HepG2 (cell line): ENCODE results near the gene ODR4. TPM values are rescaled to one million over a fixed set of nuclear protein-coding genes. Genes with fewer than 3 reads are reported as not detected.

Source experiments
- ATAC-seq: fragments of 200-7000 bp; cut with Tn5 transposase; 3 replicates; pipeline ENCODE4 v1.9.1; 2020; ENCODE audit warnings: mild to moderate bottlenecking, moderate library complexity
- BruUV-seq: library from RNA; stranded (reverse); fragments of 400-500 nt; replicated peaks from 2 replicates; lab custom pipeline; 2021; lab: Mats Ljungman, UMichigan
- CTCF ChIA-PET: fragments of 300-600 bp; formaldehyde crosslinking; extraction: SDS; loops from one replicate; lab custom pipeline; 2021; ENCODE audit warnings: low total read pairs, inconsistent platforms, low intra/inter-chr PET ratio; lab: Yijun Ruan, JAX
- POLR2A ChIA-PET: fragments of 350-600 bp; sonication (Branson Sonifier 250); formaldehyde crosslinking; loops from one replicate; lab custom pipeline; 2020; ENCODE audit warnings: antibody characterized with exemption, inconsistent platforms; lab: Yijun Ruan, JAX
- DNase-seq: peaks from one replicate; pipeline ENCODE4 v3.0.0-alpha.2; 2015; ENCODE audit warnings: low spot score
- FAIRE-seq: peaks from 3 replicates; lab custom pipeline; 2011; peaks lifted over from hg19 to GRCh38; lab: Jason Lieb, UNC
- H2AFZ ChIP-seq: one replicate; pipeline ENCODE4 v1.6.1; 2011; ENCODE audit warnings: low read length, inconsistent platforms
- H3K27ac ChIP-seq: fragments of 300-600 bp; 3 replicates; pipeline ENCODE4 v1.8.0; 2011; ENCODE audit warnings: mixed run types, mild to moderate bottlenecking, mixed read lengths, low read length, inconsistent platforms; ENCODE audit not compliant: insufficient read depth; ENCODE audit errors: extremely low read length
- H3K27me3 ChIP-seq, 2 experiments: fragments of 200-600 bp in 1 of 2; 2 replicates in 1 of 2; 3 replicates in 1 of 2; pipeline versions ENCODE4 v1.6.0 to v1.8.0; 2011; ENCODE audit warnings: low read length in 2 of 2, mild to moderate bottlenecking in 2 of 2, moderate library complexity in 2 of 2, inconsistent platforms in 1 of 2; ENCODE audit not compliant: insufficient read depth in 2 of 2, control insufficient read depth in 1 of 2
- H3K36me3 ChIP-seq, 2 experiments: fragments of 200-600 bp in 1 of 2; replicated peaks in 1 of 2; 2 replicates in 1 of 2; 3 replicates in 1 of 2; pipeline versions ENCODE4 v1.5.1 to v1.8.0; 2011; ENCODE audit warnings: low read length in 2 of 2, inconsistent platforms in 1 of 2; ENCODE audit not compliant: insufficient read depth in 2 of 2, control insufficient read depth in 1 of 2
- H3K4me1 ChIP-seq: 2 replicates; pipeline ENCODE4 v1.5.1; 2012; ENCODE audit warnings: low read length, inconsistent platforms; ENCODE audit not compliant: insufficient read depth
- H3K4me2 ChIP-seq: 2 replicates; pipeline ENCODE4 v1.6.0; 2011; ENCODE audit warnings: low read depth, low read length, inconsistent platforms
- H3K4me3 ChIP-seq, 3 experiments: fragments of 200-600 bp in 1 of 3; sonication (generic), shearing (Covaris generic) in 1 of 3; replicated peaks in 1 of 3; 2 replicates each; pipeline ENCODE4 v1.5.1; 2011 to 2016; ENCODE audit warnings: low read length in 3 of 3, inconsistent platforms in 2 of 3, low read depth in 2 of 3, mild to moderate bottlenecking in 2 of 3, control low read depth in 1 of 3, mixed read lengths in 1 of 3; ENCODE audit not compliant: insufficient read depth in 1 of 3
- H3K79me2 ChIP-seq: one replicate; pipeline ENCODE4 v1.6.1; 2011; ENCODE audit warnings: low read length, inconsistent platforms; ENCODE audit not compliant: insufficient read depth
- H3K9ac ChIP-seq: 2 replicates; pipeline ENCODE4 v1.6.0; 2011; ENCODE audit warnings: mild to moderate bottlenecking, low read depth, low read length, inconsistent platforms; ENCODE audit not compliant: insufficient read depth
- H3K9me3 ChIP-seq: 2 replicates; pipeline ENCODE4 v1.5.1; 2012; ENCODE audit warnings: mild to moderate bottlenecking, low read length
- H4K20me1 ChIP-seq: 2 replicates; pipeline ENCODE4 v1.6.0; 2011; ENCODE audit warnings: inconsistent platforms, mild to moderate bottlenecking, low read length, moderate library complexity; ENCODE audit not compliant: insufficient read depth
- FIP1L1 ChIP-seq: fragments of 200-400 bp; formaldehyde crosslinking; IDR thresholded peaks from 2 replicates; pipeline ENCODE4 v1.6.1; 2018; ENCODE audit warnings: low read depth, mild to moderate bottlenecking, low read length, moderate library complexity, borderline replicate concordance; ENCODE audit not compliant: insufficient read depth
- FOXA3 ChIP-seq: IDR thresholded peaks from 2 replicates; pipeline ENCODE4 v1.6.1; 2016; ENCODE audit warnings: missing genetic modification reagents, missing compliant biosample characterization
- MTF1 ChIP-seq: sonication (generic); formaldehyde crosslinking; IDR thresholded peaks from 2 replicates; pipeline ENCODE4 v1.5.0; 2020; ENCODE audit warnings: missing genetic modification reagents
- SNRNP70 ChIP-seq: fragments of 200-400 bp; formaldehyde crosslinking; IDR thresholded peaks from 2 replicates; pipeline ENCODE4 v1.6.1; 2017; ENCODE audit warnings: mild to moderate bottlenecking, low read depth, low read length, moderate library complexity
- STAG1 ChIP-seq: sonication (generic); formaldehyde crosslinking; IDR thresholded peaks from 2 replicates; pipeline ENCODE4 v1.4.0; 2020; ENCODE audit warnings: missing genetic modification reagents
- ZFP1 ChIP-seq: IDR thresholded peaks from 2 replicates; pipeline ENCODE4 v1.6.1; 2016
- ZNF773 ChIP-seq: sonication (generic); formaldehyde crosslinking; IDR thresholded peaks from 2 replicates; pipeline ENCODE4 v1.4.0; 2020; ENCODE audit warnings: missing genetic modification reagents, borderline replicate concordance
- ZNF83 ChIP-seq: sonication (generic); formaldehyde crosslinking; IDR thresholded peaks from 2 replicates; pipeline ENCODE4 v1.4.0; 2020; ENCODE audit warnings: missing genetic modification reagents, mild to moderate bottlenecking, borderline replicate concordance
- WGBS: methylation state at CpG from one replicate; pipeline ENCODE4 v1.1.6; 2017; ENCODE audit warnings: low lambda C conversion rate; 5-methylcytosine and 5-hydroxymethylcytosine counted together
- in situ Hi-C: cut with HindIII; loops from 2 replicates; pipeline ENCODE4 v1.10.0; 2017; ENCODE audit warnings: low pct_unique_long_range_greater_than_20kb; ENCODE audit not compliant: extremely low pct_ligation_motif_present
- intact Hi-C: fragments of 100-400 bp; cut with micrococcal nuclease; formaldehyde crosslinking; loops from one replicate; pipeline ENCODE4 v1.10.0; 2022; ENCODE audit not compliant: unreplicated experiment
- polyA plus RNA-seq, 8 experiments: library from polyadenylated mRNA; depleted of rRNA in 3 of 8; stranded (reverse) in 7 of 8; unstranded in 1 of 8; fragments of >200 nt; fragmentation: Illumina TruSeq in 4 of 8; extraction: Trizol in 4 of 8; gene quantifications; 2 replicates each; pipeline versions ENCODE4 v1.2.1 to v1.2.3, GENCODE V29; 2011 to 2016; ENCODE audit warnings: low read depth in 4 of 8, missing spikeins in 1 of 8, mixed read lengths in 1 of 8; ENCODE audit not compliant: insufficient read depth in 1 of 8
- total RNA-seq, 5 experiments: library from RNA; depleted of rRNA; stranded (reverse); fragments of >200 nt; fragmentation: Illumina TruSeq; extraction: Trizol; gene quantifications; 2 replicates each; pipeline ENCODE4 v1.2.3, GENCODE V29; 2016; ENCODE audit warnings: low read depth in 1 of 5
- TF ChIP-seq, protein P1 (sequence below), 2 experiments: sonication (generic) in 1 of 2; formaldehyde crosslinking in 1 of 2; IDR thresholded peaks; 2 replicates each; pipeline versions ENCODE4 v1.6.1 to v1.9.0; 2014 to 2022; ENCODE audit warnings: antibody characterized with exemption in 1 of 2, borderline replicate concordance in 1 of 2, inconsistent platforms in 1 of 2, low read depth in 1 of 2, missing genetic modification reagents in 1 of 2

The ODR4 gene
- total and polyA plus RNA-seq, 2 of the 13 experiments (the other 11 are each of a cell fraction or from before 2014, with no cell fraction given) = 16.3 to 22.0 TPM

- TF ChIP-seq, protein P1, sequence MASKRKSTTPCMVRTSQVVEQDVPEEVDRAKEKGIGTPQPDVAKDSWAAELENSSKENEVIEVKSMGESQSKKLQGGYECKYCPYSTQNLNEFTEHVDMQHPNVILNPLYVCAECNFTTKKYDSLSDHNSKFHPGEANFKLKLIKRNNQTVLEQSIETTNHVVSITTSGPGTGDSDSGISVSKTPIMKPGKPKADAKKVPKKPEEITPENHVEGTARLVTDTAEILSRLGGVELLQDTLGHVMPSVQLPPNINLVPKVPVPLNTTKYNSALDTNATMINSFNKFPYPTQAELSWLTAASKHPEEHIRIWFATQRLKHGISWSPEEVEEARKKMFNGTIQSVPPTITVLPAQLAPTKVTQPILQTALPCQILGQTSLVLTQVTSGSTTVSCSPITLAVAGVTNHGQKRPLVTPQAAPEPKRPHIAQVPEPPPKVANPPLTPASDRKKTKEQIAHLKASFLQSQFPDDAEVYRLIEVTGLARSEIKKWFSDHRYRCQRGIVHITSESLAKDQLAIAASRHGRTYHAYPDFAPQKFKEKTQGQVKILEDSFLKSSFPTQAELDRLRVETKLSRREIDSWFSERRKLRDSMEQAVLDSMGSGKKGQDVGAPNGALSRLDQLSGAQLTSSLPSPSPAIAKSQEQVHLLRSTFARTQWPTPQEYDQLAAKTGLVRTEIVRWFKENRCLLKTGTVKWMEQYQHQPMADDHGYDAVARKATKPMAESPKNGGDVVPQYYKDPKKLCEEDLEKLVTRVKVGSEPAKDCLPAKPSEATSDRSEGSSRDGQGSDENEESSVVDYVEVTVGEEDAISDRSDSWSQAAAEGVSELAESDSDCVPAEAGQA (IDR thresholded peaks at IDR 0.05; ENCODE audit: low read depth) = no peak
- TF ChIP-seq, protein P1 (CRISPR knock-in tag; IDR thresholded peaks at IDR 0.05; ENCODE audit: borderline replicate concordance) = no peak
- TF ChIP-seq MTF1 (CRISPR knock-in tag) = no peak
- no peak for TF ChIP-seq STAG1 (CRISPR knock-in tag)
Measured at GRCh38 chr1:186446152-186446551, 70.5 kb downstream of the ODR4 start (continued).

GRCh38 chr1:186454981-186455380 lies 79.3 kb downstream of the ODR4 start:
- no TSS peak for BruUV-seq
- POLR2A ChIA-PET = no interaction called here
- H3K79me2 ChIP-seq = no peaks in the 10 kb centered on the region
- no peaks in the 10 kb centered on the region for H3K27me3 ChIP-seq
- H4K20me1 ChIP-seq = no peaks in the 10 kb centered on the region
- in situ Hi-C loops (no loop called here), intact Hi-C loops (no loop called here)
- H3K36me3 ChIP-seq = no peaks in the 10 kb centered on the region
- H2AFZ ChIP-seq = no peak overlapping the region
- TF ChIP-seq ZFP1 = no peak
- TF ChIP-seq ZNF773 (CRISPR knock-in tag) = no peak
- no peak for TF ChIP-seq SNRNP70
- no peak for TF ChIP-seq FIP1L1
- no peak for TF ChIP-seq ZNF83 (CRISPR knock-in tag)
- no peak for TF ChIP-seq FOXA3 (CRISPR knock-in tag)
- H3K9me3 ChIP-seq = no peaks in the 10 kb centered on the region
- CTCF ChIA-PET = no interaction called here
- FAIRE-seq = no peak
- H3K27ac ChIP-seq = no peak overlapping the region
- H3K4me2 ChIP-seq = no peak overlapping the region
- H3K9ac ChIP-seq = no peak overlapping the region
- no peak for DNase-seq
- WGBS = 28% methylated on average over 3 of the region's 3 CpGs
- no peak for ATAC-seq
- no peak overlapping the region for H3K4me3 ChIP-seq
- H3K4me1 ChIP-seq = no peaks in the 10 kb centered on the region
